BJ (cell line): ENCODE results near the gene DOCK4. TPM values are rescaled to one million over a fixed set of nuclear protein-coding genes. Genes with fewer than 3 reads are reported as not detected.

Experiments used
- CTCF ChIA-PET: fragments of 350-600 bp; formaldehyde crosslinking; extraction: SDS; loops from one replicate; lab custom pipeline; 2021; ENCODE audit warnings: antibody characterized with exemption, inconsistent platforms; lab: Yijun Ruan, JAX
- POLR2A ChIA-PET: fragments of 300-600 bp; sonication (Branson Sonifier 250); formaldehyde crosslinking; extraction: SDS; loops from one replicate; lab custom pipeline; 2021; ENCODE audit warnings: antibody characterized with exemption; lab: Charles Lee
- DNase-seq: peaks from one replicate; pipeline ENCODE4 v3.0.0-alpha.2; 2011; ENCODE audit warnings: low read depth
- H3K27me3 ChIP-seq: 2 replicates; pipeline ENCODE4 v1.6.0; 2011; ENCODE audit warnings: low read length; ENCODE audit not compliant: control insufficient read depth, insufficient read depth
- H3K36me3 ChIP-seq: 2 replicates; pipeline ENCODE4 v1.5.1; 2011; ENCODE audit warnings: low read length; ENCODE audit not compliant: control insufficient read depth, insufficient read depth
- H3K4me3 ChIP-seq: 2 replicates; pipeline ENCODE4 v1.5.1; 2011; ENCODE audit warnings: low read depth, mild to moderate bottlenecking, control low read depth, low read length
- CTCF ChIP-seq: IDR thresholded peaks from 2 replicates; pipeline ENCODE4 v1.5.1; 2011; ENCODE audit warnings: low read depth, mild to moderate bottlenecking, control low read depth, inconsistent platforms, low read length, moderate library complexity; ENCODE audit not compliant: insufficient read depth
- polyA plus RNA-seq: library from polyadenylated mRNA; depleted of rRNA; stranded (reverse); fragments of >200 nt; gene quantifications from 2 replicates; pipeline ENCODE4 v1.2.3, GENCODE V29; 2011

DOCK4 gene
- polyA plus RNA-seq, 1 experiment = 0.15 TPM

DNA sequence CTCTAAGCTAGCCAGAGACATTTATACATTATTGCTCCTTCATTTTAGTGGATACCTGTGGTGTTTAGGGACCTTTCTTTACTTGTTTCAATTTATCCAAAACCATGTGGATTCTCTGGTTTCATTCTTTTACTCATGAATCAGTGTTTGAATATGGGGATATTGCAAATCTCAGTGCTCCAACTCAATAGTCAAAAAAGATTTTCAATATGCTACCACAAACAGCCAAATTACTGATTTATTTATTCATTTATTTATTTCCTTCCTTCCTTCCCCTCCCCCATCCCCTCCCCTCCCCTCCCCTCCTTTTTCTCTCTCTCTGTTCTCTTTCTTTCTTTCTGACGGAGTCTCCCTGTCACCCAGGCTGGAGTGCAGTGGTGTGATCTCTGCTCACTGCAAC, 390.8 kb downstream of the DOCK4 start:
- Histone ChIP-seq H3K27me3 (no peaks in the 10 kb centered on the region), H3K4me3 (no peak overlapping the region), H3K36me3 (no peaks in the 10 kb centered on the region)
- POLR2A ChIA-PET = no interaction called here
- DNase-seq = no peak
- CTCF ChIA-PET = no interaction called here
- TF ChIP-seq CTCF = no peak

- CTCF ChIA-PET = interaction anchor here (2.1 kb wide), 1 partner anchor 42 kb away, joined by 8 read pairs; no protein-coding TSS in a partner anchor
- DNase-seq = no peak
- no peak overlapping the region for H3K4me3 ChIP-seq
- no peaks in the 10 kb centered on the region for H3K27me3 ChIP-seq
- POLR2A ChIA-PET = no interaction called here
- no peaks in the 10 kb centered on the region for H3K36me3 ChIP-seq
- TF ChIP-seq CTCF = no peak
Measured at GRCh38 chr7:111813306-111813705, 392.9 kb downstream of the DOCK4 start.

- Histone ChIP-seq H3K4me3 (no peak overlapping the region), H3K27me3 (no peaks in the 10 kb centered on the region), H3K36me3 (no peaks in the 10 kb centered on the region)
- CTCF ChIA-PET = interaction anchor here (1.2 kb wide), 1 partner anchor 15 kb away, joined by 3 read pairs; no protein-coding TSS in a partner anchor
- no peak for DNase-seq
- POLR2A ChIA-PET = no interaction called here
- no peak for TF ChIP-seq CTCF
Measured at GRCh38 chr7:111806232-111806631, 400.0 kb downstream of the DOCK4 start.

GRCh38 chr7:111803015-111803758, 403.0 kb downstream of the DOCK4 start:
- TF ChIP-seq CTCF = no peak
- Histone ChIP-seq H3K27me3 (no peaks in the 10 kb centered on the region), H3K36me3 (no peaks in the 10 kb centered on the region), H3K4me3 (no peak overlapping the region)
- ChIA-PET POLR2A (no interaction called here), CTCF (interaction anchor here (0.7 kb wide), 1 partner anchor 21 kb away, joined by 4 read pairs; no protein-coding TSS in a partner anchor)
- DNase-seq = no peak

DNA sequence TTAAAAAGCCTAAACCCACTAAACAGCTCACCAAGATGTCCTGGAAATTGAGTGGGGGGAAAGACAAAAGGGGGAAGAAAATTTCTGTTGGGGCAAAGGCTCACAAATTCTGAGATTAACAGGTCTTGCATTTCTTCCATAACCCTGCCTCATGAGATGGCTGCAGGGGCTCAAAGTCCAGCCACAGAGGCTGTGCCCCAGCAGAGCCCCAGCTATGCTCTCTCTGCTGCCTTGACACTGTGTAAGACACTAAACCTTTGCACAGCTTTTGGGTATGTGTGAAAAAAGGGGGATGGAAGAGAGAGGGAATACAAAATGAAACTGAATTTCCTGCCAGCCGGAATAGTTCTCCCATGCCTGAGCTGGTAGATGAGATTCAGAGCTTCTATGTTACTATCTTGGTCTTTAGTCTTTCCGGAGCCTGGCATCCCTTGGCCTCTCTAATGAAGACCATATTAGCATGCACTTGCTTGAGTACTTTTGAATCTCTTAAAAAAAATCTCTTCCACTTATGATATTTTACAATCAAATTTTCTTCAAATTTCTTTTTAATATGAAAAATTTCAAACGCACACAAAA, 403.9 kb downstream of the DOCK4 start:
- H3K27me3 ChIP-seq = no peaks in the 10 kb centered on the region
- no peak for TF ChIP-seq CTCF
- ChIA-PET POLR2A (no interaction called here), CTCF (no interaction called here)
- DNase-seq = no peak
- no peak overlapping the region for H3K4me3 ChIP-seq
- H3K36me3 ChIP-seq = no peaks in the 10 kb centered on the region
